Endothelial cell of umbilical vein (primary cell): ENCODE results near the gene GRAMD4. TPM values are rescaled to one million over a fixed set of nuclear protein-coding genes. Genes with fewer than 3 reads are reported as not detected.

Experiments
- BruUV-seq: library from RNA; stranded (reverse); fragments of 400-500 nt; replicated peaks from 2 replicates; lab custom pipeline; 2021; lab: Mats Ljungman, UMichigan
- CTCF ChIA-PET: fragments of 300-600, 350-600 bp; sonication (Branson Sonifier 250); formaldehyde crosslinking; loops from one replicate; lab custom pipeline; 2021; ENCODE audit warnings: antibody characterized with exemption, inconsistent platforms; lab: Charles Lee
- POLR2A ChIA-PET: fragments of 300-600, 350-600 bp; sonication (Branson Sonifier 250); formaldehyde crosslinking; loops from one replicate; lab custom pipeline; 2021; ENCODE audit warnings: antibody characterized with exemption, inconsistent platforms; lab: Charles Lee
- DNase-seq: peaks from one replicate; pipeline ENCODE4 v3.0.0-alpha.2; 2011; ENCODE audit warnings: low read depth, low spot score
- FAIRE-seq: peaks from 2 replicates; lab custom pipeline; 2011; peaks lifted over from hg19 to GRCh38; lab: Jason Lieb, UNC
- H2AFZ ChIP-seq: 2 replicates; pipeline ENCODE4 v1.6.0; 2012; ENCODE audit warnings: low read depth, low read length, control low read depth, inconsistent platforms
- H3K27ac ChIP-seq: 2 replicates; pipeline ENCODE4 v1.5.1; 2011; ENCODE audit warnings: low read depth, mild to moderate bottlenecking, control low read depth, low read length, moderate library complexity; ENCODE audit not compliant: insufficient read depth
- H3K27me3 ChIP-seq, 2 experiments: 2 replicates each; pipeline versions ENCODE4 v1.6.0 to v1.6.1; 2011; ENCODE audit warnings: low read length in 2 of 2, mixed read lengths in 1 of 2; ENCODE audit not compliant: control insufficient read depth in 2 of 2, insufficient read depth in 2 of 2
- H3K36me3 ChIP-seq, 2 experiments: 2 replicates in 1 of 2; 3 replicates in 1 of 2; pipeline ENCODE4 v1.5.1; 2011; ENCODE audit warnings: low read length in 2 of 2, mild to moderate bottlenecking in 1 of 2, moderate library complexity in 1 of 2; ENCODE audit not compliant: control insufficient read depth in 2 of 2, insufficient read depth in 2 of 2; ENCODE audit errors: extremely low read depth in 1 of 2
- H3K4me1 ChIP-seq: 3 replicates; pipeline ENCODE4 v1.5.1; 2011; ENCODE audit warnings: mild to moderate bottlenecking, low read length; ENCODE audit not compliant: control insufficient read depth, insufficient read depth; ENCODE audit errors: extremely low read depth
- H3K4me2 ChIP-seq: 2 replicates; pipeline ENCODE4 v1.6.1; 2011; ENCODE audit warnings: low read length, control low read depth, mixed read lengths; ENCODE audit not compliant: insufficient read depth
- H3K4me3 ChIP-seq, 3 experiments: fragments of 200-600 bp in 1 of 3; sonication (generic), shearing (Covaris generic) in 1 of 3; replicated peaks in 1 of 3; 2 replicates each; pipeline ENCODE4 v1.5.1; 2011 to 2016; ENCODE audit warnings: control low read depth in 3 of 3, low read length in 3 of 3, mild to moderate bottlenecking in 2 of 3, inconsistent platforms in 1 of 3, low read depth in 1 of 3, moderate library complexity in 1 of 3; ENCODE audit not compliant: insufficient read depth in 1 of 3
- H3K79me2 ChIP-seq: 2 replicates; pipeline ENCODE4 v1.6.0; 2012; ENCODE audit warnings: low read length, inconsistent platforms; ENCODE audit not compliant: control insufficient read depth, insufficient read depth
- H3K9ac ChIP-seq: replicated peaks from 2 replicates; pipeline ENCODE3; 2011; ENCODE audit warnings: low read length, control low read depth; ENCODE audit not compliant: insufficient read depth; ENCODE audit errors: extremely low read depth
- H3K9me1 ChIP-seq: replicated peaks from 3 replicates; pipeline ENCODE4 v1.6.0; 2011; ENCODE audit warnings: mild to moderate bottlenecking, low read length; ENCODE audit not compliant: control insufficient read depth, insufficient read depth; ENCODE audit errors: extremely low read depth
- H3K9me3 ChIP-seq: replicated peaks from 2 replicates; pipeline ENCODE4 v1.5.1; 2012; ENCODE audit warnings: low read length, inconsistent platforms; ENCODE audit not compliant: control insufficient read depth, insufficient read depth
- H4K20me1 ChIP-seq: replicated peaks from 2 replicates; pipeline ENCODE3; 2011; ENCODE audit warnings: mild to moderate bottlenecking, low read length; ENCODE audit not compliant: control insufficient read depth, insufficient read depth; ENCODE audit errors: extremely low read depth
- EZH2 ChIP-seq: IDR thresholded peaks from 2 replicates; pipeline ENCODE4 v1.6.1; 2012; ENCODE audit warnings: borderline replicate concordance, low read depth, mild to moderate bottlenecking, moderate library complexity, low read length, inconsistent platforms; ENCODE audit not compliant: severe bottlenecking
- FOS ChIP-seq: IDR thresholded peaks from 2 replicates; pipeline ENCODE4 v1.6.1; 2011; ENCODE audit warnings: mild to moderate bottlenecking, low read length, moderate library complexity, borderline replicate concordance; ENCODE audit not compliant: insufficient read depth
- GATA2 ChIP-seq: IDR thresholded peaks from 2 replicates; pipeline ENCODE4 v1.7.0; 2011; ENCODE audit warnings: low read depth, mild to moderate bottlenecking, moderate library complexity, mixed read lengths, low read length; ENCODE audit not compliant: insufficient read length, insufficient read depth
- JUN ChIP-seq: IDR thresholded peaks from 2 replicates; pipeline ENCODE4 v1.6.1; 2011; ENCODE audit warnings: borderline replicate concordance, low read depth; ENCODE audit not compliant: insufficient read length, insufficient read depth
- MYC ChIP-seq: IDR thresholded peaks from one replicate; pipeline ENCODE4 v1.6.1; 2011; ENCODE audit warnings: mild to moderate bottlenecking, low read depth, low read length
- POLR2A ChIP-seq: IDR thresholded peaks from 2 replicates; pipeline ENCODE4 v1.6.1; 2012; ENCODE audit warnings: low read depth, mild to moderate bottlenecking, control low read depth, low read length
- POLR2AphosphoS5 ChIP-seq: IDR thresholded peaks from 2 replicates; pipeline ENCODE4 v1.6.1; 2012; ENCODE audit warnings: low read depth, mild to moderate bottlenecking, control low read depth, low read length, moderate library complexity; ENCODE audit not compliant: insufficient read depth
- dilution Hi-C: fragments of 300-500 bp; cut with MboI; formaldehyde crosslinking; loops from one replicate; pipeline ENCODE4 v1.15.0; 2019; ENCODE audit warnings: low sequenced_read_pairs; ENCODE audit not compliant: extremely low pct_ligation_motif_present
- intact Hi-C: fragments of 100-400 bp; cut with micrococcal nuclease; formaldehyde crosslinking; loops from one replicate; pipeline ENCODE4 v1.10.0; 2022
- polyA plus RNA-seq, 4 experiments: library from polyadenylated mRNA; depleted of rRNA in 3 of 4; stranded (reverse) in 3 of 4; unstranded in 1 of 4; fragments of >200 nt; gene quantifications; 2 replicates each; pipeline versions ENCODE4 v1.2.1 to v1.2.3, GENCODE V29; 2011 to 2012; ENCODE audit warnings: missing spikeins in 1 of 4
- total RNA-seq: library from RNA; stranded (reverse); gene quantifications from 2 replicates; pipeline ENCODE4 v1.2.3, GENCODE V29; 2021
- TF ChIP-seq, protein P1 (sequence below), 2 donors: IDR thresholded peaks; 1 replicate in 1 of 2; 2 replicates in 1 of 2; pipeline ENCODE4 v1.5.1; 2011; ENCODE audit warnings: low read length in 2 of 2, mild to moderate bottlenecking in 2 of 2, moderate library complexity in 2 of 2, control low read depth in 1 of 2, inconsistent platforms in 1 of 2, low read depth in 1 of 2; ENCODE audit not compliant: insufficient read depth in 1 of 2; ENCODE audit errors: extremely low read depth in 1 of 2
- TF ChIP-seq, protein P2 (sequence below): IDR thresholded peaks from 2 replicates; pipeline ENCODE4 v1.6.1; 2011; ENCODE audit not compliant: insufficient read depth, insufficient read length

GRAMD4 gene
- total and polyA plus RNA-seq, 2 donors (not counting 3 experiments of a cell fraction or from before 2014, with no cell fraction given): 5.9 to 14.8 TPM

DNA sequence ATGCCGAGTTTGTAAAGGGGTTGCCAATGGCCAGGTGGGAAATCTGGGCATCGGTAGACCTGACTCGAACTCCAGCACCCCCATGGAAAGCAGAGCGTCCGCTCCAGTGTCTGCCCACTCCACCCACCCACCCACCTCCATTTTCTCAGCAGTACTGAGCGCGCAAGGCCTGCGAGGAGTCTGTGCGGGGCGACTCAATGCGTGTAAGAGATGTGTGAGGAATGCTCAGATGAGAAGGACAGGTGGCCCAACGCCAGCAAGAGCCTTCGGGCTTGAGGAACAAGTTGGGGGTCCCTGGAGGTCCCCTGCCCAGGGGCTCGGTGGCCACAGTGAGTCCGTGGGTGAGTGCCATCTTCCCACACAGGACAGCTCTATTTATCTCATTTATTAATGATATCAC lies 67.3 kb downstream of the GRAMD4 start:
- no TSS peak for BruUV-seq

More for the DNA sequence above, 67.3 kb downstream of the GRAMD4 start:
- H3K36me3 ChIP-seq: peaks cover 11 to 35% of the 10 kb centered on the region in 2 experiments
- H3K9ac ChIP-seq: no peak overlapping the region
- no peaks in the 10 kb centered on the region for H3K9me3 ChIP-seq
- no peaks in the 10 kb centered on the region for H4K20me1 ChIP-seq
- H3K27me3 ChIP-seq: no peaks in the 10 kb centered on the region
- dilution Hi-C loops: no loop called here
- H3K4me1 ChIP-seq: peaks cover 15% of the 10 kb centered on the region
- intact Hi-C loops: loop anchor here (2.0 kb wide), 1 partner anchor 125 kb away; no protein-coding TSS in a partner anchor
- CTCF ChIA-PET: interaction anchor here (1.4 kb wide), 1 partner anchor 124 kb away, joined by 3 read pairs; no protein-coding TSS in a partner anchor
- H3K4me2 ChIP-seq: no peak overlapping the region
- POLR2A ChIA-PET: no interaction called here
- H3K4me3 ChIP-seq: no peak overlapping the region
- DNase-seq (no peak), FAIRE-seq (no peak)
- no peak overlapping the region for H2AFZ ChIP-seq
- TF ChIP-seq POLR2A (no peak), GATA2 (no peak), POLR2AphosphoS5 (no peak), EZH2 (no peak), FOS (no peak), JUN (no peak), MYC (no peak)
- TF ChIP-seq, protein P1, sequence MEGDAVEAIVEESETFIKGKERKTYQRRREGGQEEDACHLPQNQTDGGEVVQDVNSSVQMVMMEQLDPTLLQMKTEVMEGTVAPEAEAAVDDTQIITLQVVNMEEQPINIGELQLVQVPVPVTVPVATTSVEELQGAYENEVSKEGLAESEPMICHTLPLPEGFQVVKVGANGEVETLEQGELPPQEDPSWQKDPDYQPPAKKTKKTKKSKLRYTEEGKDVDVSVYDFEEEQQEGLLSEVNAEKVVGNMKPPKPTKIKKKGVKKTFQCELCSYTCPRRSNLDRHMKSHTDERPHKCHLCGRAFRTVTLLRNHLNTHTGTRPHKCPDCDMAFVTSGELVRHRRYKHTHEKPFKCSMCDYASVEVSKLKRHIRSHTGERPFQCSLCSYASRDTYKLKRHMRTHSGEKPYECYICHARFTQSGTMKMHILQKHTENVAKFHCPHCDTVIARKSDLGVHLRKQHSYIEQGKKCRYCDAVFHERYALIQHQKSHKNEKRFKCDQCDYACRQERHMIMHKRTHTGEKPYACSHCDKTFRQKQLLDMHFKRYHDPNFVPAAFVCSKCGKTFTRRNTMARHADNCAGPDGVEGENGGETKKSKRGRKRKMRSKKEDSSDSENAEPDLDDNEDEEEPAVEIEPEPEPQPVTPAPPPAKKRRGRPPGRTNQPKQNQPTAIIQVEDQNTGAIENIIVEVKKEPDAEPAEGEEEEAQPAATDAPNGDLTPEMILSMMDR (IDR thresholded peaks at IDR 0.05; ENCODE audit: extremely low read depth in 1 of 2, insufficient read depth in 1 of 2, low read depth in 1 of 2, low read length in 2 of 2): no peak
- TF ChIP-seq, protein P2, sequence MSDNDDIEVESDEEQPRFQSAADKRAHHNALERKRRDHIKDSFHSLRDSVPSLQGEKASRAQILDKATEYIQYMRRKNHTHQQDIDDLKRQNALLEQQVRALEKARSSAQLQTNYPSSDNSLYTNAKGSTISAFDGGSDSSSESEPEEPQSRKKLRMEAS: no peak
- H3K9me1 ChIP-seq: no peaks in the 10 kb centered on the region
- no peak overlapping the region for H3K27ac ChIP-seq
- H3K79me2 ChIP-seq: no peaks in the 10 kb centered on the region
